SKM-1 treated with dmso at 0.1 percent for 144 hours (cell line): ENCODE results near the gene FAM156A.
"Not testable (repeated sequence)": the region's sequence is repeated elsewhere in the genome, so short reads cannot be mapped to it uniquely, and the experiment has no call there.

Experiments
- DNase-seq: peaks from one replicate; lab custom pipeline; 2025; ENCODE audit not compliant: unreplicated experiment; lab: John Stamatoyannopoulos, UW

The FAM156A gene, protein sequence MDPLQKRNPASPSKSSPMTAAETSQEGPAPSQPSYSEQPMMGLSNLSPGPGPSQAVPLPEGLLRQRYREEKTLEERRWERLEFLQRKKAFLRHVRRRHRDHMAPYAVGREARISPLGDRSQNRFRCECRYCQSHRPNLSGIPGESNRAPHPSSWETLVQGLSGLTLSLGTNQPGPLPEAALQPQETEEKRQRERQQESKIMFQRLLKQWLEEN

GRCh38 chrX:52958113-52958959 is at the start of gene FAM156A:
Gene FAM156A, minus strand, starts transcription at chrX:52958518. Its CDS starts 9,930 bp downstream, at chrX:52948588.
- not testable (repeated sequence) for DNase-seq

DNA sequence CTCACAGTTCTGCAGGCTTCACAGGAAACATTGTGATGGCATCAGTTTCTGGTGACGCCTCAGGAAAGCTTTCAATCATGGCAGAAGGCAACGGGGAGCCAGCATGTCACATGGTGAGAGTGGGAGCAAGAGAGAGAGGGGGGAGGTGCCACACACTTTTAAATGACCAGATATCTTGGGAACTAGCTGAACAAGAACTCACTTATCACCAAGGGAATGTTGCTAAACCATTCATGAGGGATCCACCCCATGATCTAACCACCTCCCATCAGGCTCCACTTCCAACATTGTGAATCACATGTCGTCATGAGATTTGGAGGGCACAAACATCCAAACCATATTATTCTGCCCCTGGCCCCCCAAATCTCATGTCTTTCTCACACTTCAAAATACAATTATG is 47.0 kb upstream of the FAM156A start:
- DNase-seq = no peak

DNA sequence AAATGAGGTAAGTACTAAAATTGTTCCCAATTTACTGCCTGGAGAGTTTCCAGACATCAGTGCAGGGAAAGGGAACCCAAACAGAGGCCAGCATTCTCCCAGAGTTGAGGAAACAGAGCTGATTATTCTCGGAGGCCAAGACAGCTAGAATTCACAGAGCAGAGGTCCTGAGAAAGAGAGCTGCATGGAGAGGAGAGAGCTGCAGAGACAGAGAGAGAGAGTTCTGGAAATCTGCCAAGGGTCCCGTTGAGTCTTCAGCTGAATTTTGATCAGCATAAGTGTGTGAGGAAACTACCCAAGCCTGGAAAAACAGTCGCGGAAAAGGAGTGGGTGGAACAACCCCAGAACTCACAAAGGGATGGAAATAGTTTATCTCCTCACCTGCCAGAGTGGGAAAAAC is 46.5 kb upstream of the FAM156A start:
- DNase-seq = no peak

- DNase-seq = no peak
Measured at GRCh38 chrX:53004038-53004437, 45.7 kb upstream of the FAM156A start.

GRCh38 chrX:53003111-53003510 is 44.8 kb upstream of the FAM156A start:
- no peak for DNase-seq

GRCh38 chrX:53001958-53002357 is 43.6 kb upstream of the FAM156A start:
- no peak for DNase-seq

DNA sequence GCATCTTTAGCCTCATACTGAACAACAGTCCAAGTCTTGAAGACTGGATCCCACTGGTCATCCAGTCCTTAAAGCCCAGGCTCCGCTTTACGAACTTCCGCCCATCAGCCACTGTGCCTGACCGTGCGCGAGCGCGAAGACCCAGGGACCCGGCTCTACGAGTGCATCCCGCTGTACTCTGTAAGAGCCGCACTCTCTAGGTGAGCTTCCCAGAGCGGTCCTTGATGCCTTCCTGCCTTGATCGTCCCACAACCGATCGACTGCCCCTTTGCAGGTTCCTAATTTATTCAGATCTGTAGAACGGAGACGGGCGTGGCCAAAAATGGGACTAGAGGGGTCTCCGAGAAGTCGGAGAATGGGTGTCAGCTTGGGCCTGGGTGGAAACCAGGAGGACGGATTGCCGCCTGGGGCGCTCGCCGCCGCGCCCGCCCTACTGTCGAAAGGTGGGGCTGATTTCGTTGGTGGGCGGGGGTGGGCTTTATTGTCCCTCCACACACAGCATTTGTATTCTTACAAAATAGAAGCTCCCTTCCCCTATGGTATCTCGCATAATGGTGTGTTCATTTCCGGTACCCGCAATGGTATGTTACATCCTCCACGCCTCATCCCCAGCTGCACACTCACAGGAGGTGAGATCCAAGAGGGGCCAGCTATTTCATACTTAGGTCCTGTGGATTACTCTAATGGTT is 42.3 kb upstream of the FAM156A start:
- DNase-seq = no peak

DNA sequence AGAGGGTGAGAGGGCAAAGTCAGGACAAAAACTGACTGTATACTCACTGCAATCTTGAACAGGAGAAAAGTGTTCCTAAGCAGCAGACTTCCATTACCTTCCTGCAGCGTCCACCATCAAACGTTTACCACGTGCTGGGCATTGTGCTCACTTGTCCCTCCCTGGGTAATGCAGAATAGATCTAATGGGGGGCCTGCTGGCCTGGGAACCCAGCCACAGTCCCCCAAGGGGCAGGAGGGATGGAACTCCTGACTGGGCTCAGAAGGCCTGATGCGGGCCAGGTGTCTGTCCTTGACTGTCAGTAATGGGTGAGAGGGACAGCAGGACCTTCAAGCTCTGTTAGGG is 37.6 kb upstream of the FAM156A start:
- no peak for DNase-seq

DNA sequence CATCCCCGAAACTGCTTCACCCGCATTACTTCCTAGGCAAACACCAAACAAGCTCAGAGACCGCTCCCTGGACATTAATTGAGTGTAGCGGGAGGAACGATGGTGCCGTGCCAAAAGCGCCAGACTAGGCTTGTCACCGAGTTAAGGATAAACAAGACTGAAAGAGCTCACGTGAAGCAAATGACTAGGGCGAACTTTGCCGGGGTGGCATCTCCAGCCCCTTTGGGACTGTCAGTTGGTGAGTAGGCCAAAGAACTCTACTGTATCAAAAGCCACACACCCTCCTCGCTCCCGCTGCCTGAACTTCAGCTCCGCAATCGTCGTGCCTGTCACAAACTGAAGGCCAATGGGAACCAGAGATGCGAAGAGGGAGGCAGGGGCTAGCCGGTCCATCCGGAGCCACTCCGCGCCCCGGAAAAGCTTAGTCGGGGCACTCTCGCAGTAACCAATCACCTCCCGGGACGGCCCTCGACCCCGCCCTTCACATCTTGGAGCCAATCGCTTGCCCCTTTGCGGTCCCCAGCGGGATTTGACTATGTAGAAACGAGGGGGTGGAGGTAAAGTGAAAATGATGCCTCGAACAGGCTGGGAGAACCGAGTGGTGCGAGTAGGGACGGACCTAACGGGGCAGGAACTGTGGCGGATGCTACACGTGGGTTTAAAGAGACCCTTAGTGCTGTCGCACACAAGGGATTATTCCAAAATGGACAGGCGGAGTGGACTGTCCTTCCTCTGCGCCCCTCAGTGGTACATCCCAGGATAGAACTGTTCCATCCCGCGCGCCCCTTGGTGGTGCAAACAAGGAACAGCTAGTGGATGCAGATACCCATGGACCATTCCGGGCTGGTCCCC is 37.0 kb upstream of the FAM156A start:
- peak; percentile 85 for DNase-seq

DNA sequence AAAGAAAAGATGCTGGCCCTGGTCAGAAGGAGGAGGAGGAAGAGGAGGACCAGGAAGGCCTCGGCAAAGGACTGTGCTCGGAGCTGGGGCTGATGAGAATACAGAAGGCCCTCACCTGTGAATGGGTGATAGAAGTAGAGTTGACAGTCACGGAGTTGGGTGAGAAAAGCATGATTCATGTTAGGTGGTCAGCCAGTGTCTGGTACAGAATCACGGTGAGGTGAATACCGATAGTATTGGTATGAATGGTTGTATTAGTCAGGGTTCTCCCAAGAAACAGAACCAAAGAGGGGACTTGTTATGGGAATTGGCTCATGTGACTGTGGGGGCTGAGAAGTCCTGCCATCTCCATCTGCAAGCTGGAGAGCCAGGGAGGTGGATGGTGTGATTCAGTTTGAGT is 32.5 kb upstream of the FAM156A start:
- DNase-seq = no peak

DNA sequence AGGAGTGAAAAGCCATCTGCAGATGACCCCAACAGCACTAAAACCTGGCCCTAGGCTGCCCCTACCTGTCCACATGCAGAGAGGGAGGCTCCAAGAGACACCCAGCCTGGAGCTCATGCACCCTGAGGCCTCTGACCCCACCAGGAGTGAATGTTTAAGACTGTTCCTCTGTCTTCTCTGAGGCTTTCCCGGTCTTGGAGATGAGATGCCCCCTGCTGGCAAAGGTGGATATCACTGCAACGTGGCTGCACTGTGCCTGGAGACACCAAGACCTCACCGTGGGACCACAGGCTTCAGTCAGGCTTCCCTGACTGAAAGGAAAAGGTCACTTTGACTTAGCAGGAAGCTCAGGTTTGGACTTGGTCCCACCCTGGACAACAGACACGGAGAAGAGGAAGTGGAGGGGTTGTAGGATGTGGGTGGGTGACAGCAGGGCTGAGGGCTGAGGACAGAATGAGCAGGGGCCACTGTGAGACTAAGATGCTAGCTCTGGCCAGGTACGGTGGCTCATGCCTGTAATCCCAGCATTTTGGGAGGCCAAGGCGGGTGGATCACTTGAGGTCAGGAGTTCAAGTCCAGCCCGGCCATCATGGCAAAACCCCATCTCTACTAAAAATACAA is 31.8 kb upstream of the FAM156A start:
- DNase-seq = peak; percentile 13

DNA sequence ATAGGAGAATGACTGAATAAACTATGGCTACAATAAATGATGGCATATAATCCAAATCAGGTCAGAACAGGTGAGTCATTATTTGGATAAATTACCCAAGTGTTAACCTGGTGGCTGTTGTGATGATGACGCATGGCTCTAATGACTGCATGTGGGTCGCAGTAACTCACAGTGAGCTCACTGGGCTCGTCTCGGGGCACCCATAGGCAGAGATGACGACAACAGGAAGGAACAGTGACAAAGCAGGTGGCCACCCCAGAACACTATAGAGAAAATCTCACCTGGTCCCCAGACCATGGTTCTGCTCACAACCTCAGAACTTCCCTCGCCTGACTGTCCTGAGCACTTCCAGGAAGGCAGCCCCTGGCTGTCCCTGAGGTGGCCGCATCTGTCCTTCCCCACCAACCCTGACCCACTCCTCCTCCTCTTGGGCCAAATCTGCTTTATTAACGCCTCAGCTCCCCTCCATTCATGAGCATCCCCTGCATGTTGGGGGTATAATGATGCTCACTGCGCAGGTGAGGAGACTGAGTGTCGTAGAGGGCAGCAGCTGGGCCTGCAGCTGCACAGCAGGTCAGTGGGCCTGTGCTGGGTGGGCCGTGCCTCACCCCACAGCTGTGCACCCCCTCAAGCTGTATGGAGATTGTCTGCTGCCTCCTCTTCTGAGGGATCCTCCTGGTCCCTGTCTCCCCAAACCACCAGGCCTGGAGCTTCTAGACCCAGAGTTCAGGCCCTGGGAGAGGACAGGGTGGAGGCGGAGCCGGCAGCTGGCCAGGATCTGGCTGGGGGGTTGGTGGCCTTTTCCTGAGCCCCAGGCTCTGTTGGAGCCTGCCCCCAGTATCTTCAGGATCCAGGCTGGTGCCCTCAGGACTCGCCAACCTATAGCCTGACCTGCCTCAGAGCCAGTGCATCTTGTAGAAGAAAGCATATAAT is 30.9 kb upstream of the FAM156A start:
- no peak for DNase-seq

DNA sequence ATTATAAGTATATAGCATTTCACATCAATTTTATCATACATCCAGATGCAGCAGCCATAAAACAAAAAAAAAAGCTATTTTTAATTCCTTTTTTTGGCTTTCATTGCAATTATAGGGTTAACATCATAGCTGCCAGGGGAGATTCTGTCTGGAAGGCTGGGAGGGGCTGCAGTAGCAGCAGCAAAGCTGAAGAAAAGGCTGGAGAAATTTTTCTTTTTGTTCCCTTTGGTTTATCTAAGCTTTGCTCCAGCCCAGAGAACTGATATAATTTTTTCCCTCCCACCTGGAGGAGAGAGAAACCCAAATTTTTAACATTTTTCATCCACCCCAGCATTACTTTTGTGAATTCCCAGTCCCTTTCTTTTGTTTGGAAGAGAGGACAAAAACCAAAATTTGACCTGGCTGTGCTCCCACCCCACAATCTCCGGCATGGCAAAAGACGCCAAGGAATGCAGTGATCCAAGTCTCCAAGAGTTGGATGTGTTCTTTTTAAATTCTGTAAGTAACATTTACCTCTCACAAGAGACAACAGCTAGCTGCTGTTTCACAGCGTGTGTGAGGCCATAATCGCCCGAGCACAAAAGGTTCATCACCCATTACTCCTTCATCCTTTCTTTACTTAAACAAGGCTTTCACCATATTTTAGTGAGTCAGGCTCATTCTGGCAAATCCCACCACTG is 25.1 kb upstream of the FAM156A start:
- no peak for DNase-seq

DNA sequence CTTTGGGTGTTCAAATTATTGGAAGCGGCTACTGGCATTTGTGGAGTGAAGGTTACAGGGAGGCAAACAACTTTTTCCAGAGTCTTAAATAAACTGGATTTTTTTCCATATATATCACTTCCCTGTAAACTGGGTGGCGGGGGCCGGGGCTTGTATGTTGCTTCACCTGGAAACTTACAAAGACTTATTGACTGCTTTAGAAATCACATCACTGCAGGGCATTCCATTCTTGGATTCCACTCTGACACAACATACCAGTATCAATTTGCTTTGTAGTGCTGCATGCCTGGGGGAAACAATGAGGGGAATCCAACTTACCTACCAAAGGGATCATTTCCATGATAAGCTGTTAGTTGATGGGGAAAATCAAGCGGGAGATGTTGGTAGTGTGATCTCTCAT is 21.7 kb upstream of the FAM156A start:
- no peak for DNase-seq

GRCh38 chrX:52979568-52979967 is 21.2 kb upstream of the FAM156A start:
- no peak for DNase-seq

DNA sequence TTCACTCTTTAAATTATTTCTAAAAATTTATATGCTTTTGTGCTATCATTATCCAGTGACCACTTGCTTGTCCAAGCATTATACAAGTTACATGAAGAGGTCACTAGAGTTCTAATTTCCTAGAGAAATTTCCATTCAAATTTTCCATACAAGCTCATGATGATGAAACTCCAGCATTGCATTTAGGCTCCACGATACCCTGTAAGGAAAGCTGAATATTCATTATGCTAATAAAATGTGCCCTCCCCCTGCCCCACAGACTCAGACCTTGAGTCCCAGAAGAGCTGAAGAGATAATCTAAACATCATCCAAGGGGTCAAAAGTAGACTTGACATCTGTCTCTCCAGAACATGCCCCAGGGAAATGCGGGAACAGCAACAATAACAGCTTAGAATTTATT is 19.6 kb upstream of the FAM156A start:
- DNase-seq = no peak

DNA sequence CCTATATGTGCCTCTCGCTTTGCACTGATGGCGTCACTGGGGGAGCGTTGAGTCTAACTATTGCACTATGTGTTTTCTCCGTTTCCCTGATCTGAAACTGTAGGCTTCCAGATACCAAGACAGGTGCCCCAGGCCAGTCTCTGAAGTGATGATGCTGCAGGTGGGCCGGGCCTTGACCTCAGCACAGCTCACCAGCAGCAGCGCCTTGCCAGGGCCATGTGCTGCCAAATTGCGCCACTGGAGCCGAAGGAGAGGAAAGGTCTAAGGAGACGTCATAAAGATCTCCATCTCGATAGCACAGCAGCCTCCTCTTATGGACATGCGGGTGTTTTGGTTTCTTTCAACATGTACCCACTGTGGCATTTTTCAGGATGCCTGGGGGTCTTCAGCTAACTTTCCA is 17.3 kb upstream of the FAM156A start:
- DNase-seq = not testable (repeated sequence)

- DNase-seq = not testable (repeated sequence)
Measured at GRCh38 chrX:52974336-52974992, 16.1 kb upstream of the FAM156A start.

DNA sequence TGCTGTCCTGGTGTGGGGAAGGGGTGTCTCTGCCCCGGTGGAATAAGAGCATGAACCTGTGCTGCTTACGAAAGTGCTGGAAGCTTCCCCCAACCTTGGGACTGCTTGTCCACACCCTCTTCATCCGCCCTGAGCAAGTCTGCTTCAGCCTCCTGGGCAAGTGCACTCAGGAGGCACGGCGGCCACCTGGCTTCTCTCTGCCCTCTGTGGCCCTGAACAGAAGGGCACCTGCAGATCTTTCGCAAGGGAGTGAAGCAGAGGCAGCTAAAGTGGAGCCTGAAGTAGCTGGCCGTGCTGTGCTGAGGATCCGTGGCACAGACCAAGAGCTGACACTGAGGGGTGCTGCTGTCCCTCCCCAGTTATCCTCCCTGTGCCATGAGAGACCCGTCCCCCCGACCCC is 9.6 kb upstream of the FAM156A start:
- DNase-seq = not testable (repeated sequence)
